OCI-LY7 (cell line): ENCODE results near the gene CTNNBL1. TPM values are rescaled to one million over a fixed set of nuclear protein-coding genes. Genes with fewer than 3 reads are reported as not detected.

Experiments
- BruUV-seq: library from RNA; stranded (reverse); fragments of 400-500 nt; replicated peaks from 2 replicates; lab custom pipeline; 2021; lab: Mats Ljungman, UMichigan
- CTCF ChIA-PET: fragments of 300-600 bp; sonication (Branson Sonifier 250); formaldehyde crosslinking; loops from one replicate; lab custom pipeline; 2022; ENCODE audit warnings: antibody characterized with exemption; ENCODE audit not compliant: unreplicated experiment; lab: Charles Lee
- POLR2A ChIA-PET: fragments of 300-600 bp; sonication (Branson Sonifier 250); formaldehyde crosslinking; loops from one replicate; lab custom pipeline; 2022; ENCODE audit warnings: antibody characterized with exemption; lab: Charles Lee
- DNase-seq: peaks from one replicate; pipeline ENCODE4 v3.0.0-alpha.2; 2015; ENCODE audit warnings: low spot score
- H2AFZ ChIP-seq: fragments of 200-600 bp; sonication (generic), shearing (Covaris generic); 2 replicates; pipeline ENCODE4 v1.6.1; 2014; ENCODE audit warnings: mild to moderate bottlenecking, antibody characterized with exemption, low read length, moderate library complexity
- H3K27ac ChIP-seq: fragments of 200-600 bp; sonication (generic); 2 replicates; pipeline ENCODE4 v1.5.1; 2014; ENCODE audit warnings: mixed run types, low read depth, mild to moderate bottlenecking, moderate library complexity, low read length, inconsistent platforms; ENCODE audit not compliant: poor library complexity, severe bottlenecking
- H3K36me3 ChIP-seq: fragments of 200-600 bp; sonication (generic); 2 replicates; pipeline ENCODE4 v1.6.1; 2014; ENCODE audit warnings: mild to moderate bottlenecking, antibody characterized with exemption, low read length, moderate library complexity, mixed read lengths; ENCODE audit not compliant: insufficient read depth
- H3K4me1 ChIP-seq: fragments of 200-600 bp; sonication (generic); 2 replicates; pipeline ENCODE4 v1.5.1; 2014; ENCODE audit warnings: mild to moderate bottlenecking, low read length; ENCODE audit not compliant: insufficient read depth, poor library complexity, severe bottlenecking
- H3K4me2 ChIP-seq: fragments of 200-600 bp; sonication (generic); 2 replicates; pipeline ENCODE4 v1.6.1; 2014; ENCODE audit warnings: mild to moderate bottlenecking, low read length
- H3K4me3 ChIP-seq: fragments of 200-600 bp; sonication (generic); 2 replicates; pipeline ENCODE4 v1.5.1; 2014; ENCODE audit warnings: mild to moderate bottlenecking, low read depth, low read length; ENCODE audit not compliant: poor library complexity, severe bottlenecking
- H3K79me2 ChIP-seq: fragments of 200-600 bp; sonication (generic); 2 replicates; pipeline ENCODE4 v1.6.1; 2016; ENCODE audit warnings: low read depth, mild to moderate bottlenecking, low read length, moderate library complexity, mixed read lengths; ENCODE audit not compliant: insufficient read depth
- H3K9me2 ChIP-seq: fragments of 200-600 bp; sonication (generic); 2 replicates; pipeline ENCODE4 v1.6.1; 2016; ENCODE audit warnings: mild to moderate bottlenecking, low read length, mixed read lengths; ENCODE audit not compliant: insufficient read depth
- H3K9me3 ChIP-seq: fragments of 200-600 bp; sonication (generic); 2 replicates; pipeline ENCODE4 v1.6.1; 2014; ENCODE audit warnings: mild to moderate bottlenecking, mixed run types, low read length, mixed read lengths
- H4K20me1 ChIP-seq: fragments of 200-600 bp; sonication (generic); 2 replicates; pipeline ENCODE4 v1.6.1; 2014; ENCODE audit warnings: mild to moderate bottlenecking, antibody characterized with exemption, low read length, moderate library complexity, mixed read lengths; ENCODE audit not compliant: insufficient read depth
- CTCF ChIP-seq: fragments of 200-600 bp; sonication (generic); conservative IDR thresholded peaks from 2 replicates; pipeline ENCODE4 v1.5.1; 2014; ENCODE audit warnings: mild to moderate bottlenecking, antibody characterized with exemption, low read length, moderate library complexity, mixed read lengths
- EZH2phosphoT487 ChIP-seq: fragments of 200-600 bp; sonication (generic); IDR thresholded peaks from 2 replicates; pipeline ENCODE4 v1.6.1; 2018; ENCODE audit warnings: low read depth, borderline replicate concordance, mild to moderate bottlenecking, mixed run types, antibody characterized with exemption, low read length, moderate library complexity, mixed read lengths
- intact Hi-C: fragments of 100-400 bp; cut with micrococcal nuclease; formaldehyde crosslinking; loops from one replicate; pipeline ENCODE4 v1.10.0; 2022; ENCODE audit not compliant: unreplicated experiment
- total RNA-seq, 2 experiments: library from RNA; depleted of rRNA in 1 of 2; stranded (reverse); fragments of >200 nt in 1 of 2; shearing (Covaris generic) in 1 of 2; gene quantifications; 2 replicates each; pipeline ENCODE4 v1.2.3, GENCODE V29; 2014 to 2022

The CTNNBL1 gene
- total RNA-seq, 2 experiments from 2014 or later, result 38.0 to 90.0 TPM

- H4K20me1 ChIP-seq, result no peaks in the 10 kb centered on the region
- POLR2A ChIA-PET, result interaction anchor here (0.6 kb wide), 1 partner anchor 289 kb away, joined by 3 read pairs; no protein-coding TSS in a partner anchor
- intact Hi-C loops, result no loop called here
- no peaks in the 10 kb centered on the region for H3K9me3 ChIP-seq
- no peak overlapping the region for H2AFZ ChIP-seq
- DNase-seq, result no peak
- H3K9me2 ChIP-seq, result no peaks in the 10 kb centered on the region
- no peaks in the 10 kb centered on the region for H3K79me2 ChIP-seq
- H3K4me2 ChIP-seq, result no peak overlapping the region
- H3K27ac ChIP-seq, result no peak overlapping the region
- H3K4me3 ChIP-seq, result no peak overlapping the region
- no peaks in the 10 kb centered on the region for H3K4me1 ChIP-seq
- H3K36me3 ChIP-seq, result no peaks in the 10 kb centered on the region
- CTCF ChIA-PET, result no interaction called here
- TF ChIP-seq EZH2phosphoT487 (no peak), CTCF (no peak)
- no TSS peak for BruUV-seq
Measured at GRCh38 chr20:37905671-37906613, 212.1 kb downstream of the CTNNBL1 start.

- Histone ChIP-seq H3K36me3 (no peaks in the 10 kb centered on the region), H3K79me2 (no peaks in the 10 kb centered on the region), H4K20me1 (no peaks in the 10 kb centered on the region), H3K9me3 (no peaks in the 10 kb centered on the region), H3K4me1 (no peaks in the 10 kb centered on the region), H2AFZ (no peak overlapping the region), H3K27ac (no peak overlapping the region), H3K9me2 (no peaks in the 10 kb centered on the region), H3K4me3 (no peak overlapping the region), H3K4me2 (no peak overlapping the region)
- TF ChIP-seq EZH2phosphoT487 (no peak), CTCF (no peak)
- CTCF ChIA-PET, result no interaction called here
- no TSS peak for BruUV-seq
- intact Hi-C loops, result no loop called here
- no peak for DNase-seq
- POLR2A ChIA-PET, result no interaction called here
Measured at GRCh38 chr20:37907330-37907676, 213.5 kb downstream of the CTNNBL1 start.
